GM12865 (cell line): Measurements from ENCODE around the gene PLGRKT.
A peak's percentile ranks its signal among the peaks of the same experiment; 100 is the strongest.
"Not testable (repeated sequence)": the region's sequence is repeated elsewhere in the genome, so short reads cannot be mapped to it uniquely, and the experiment has no call there.

Experiments used
- DNase-seq: peaks from one replicate; pipeline ENCODE4 v3.0.0; 2010; ENCODE audit warnings: low read depth
- H3K4me3 ChIP-seq: 2 replicates; pipeline ENCODE4 v1.5.1; 2011; ENCODE audit warnings: mild to moderate bottlenecking, low read depth, low read length, control low read depth
- CTCF ChIP-seq: IDR thresholded peaks from 2 replicates; pipeline ENCODE4 v1.5.1; 2011; ENCODE audit warnings: low read length, control low read depth, low read depth, inconsistent platforms; ENCODE audit not compliant: insufficient read depth; ENCODE audit errors: missing control alignments

The PLGRKT gene

GRCh38 chr9:5466005-5466404 is 28.3 kb upstream of the PLGRKT start:
- TF ChIP-seq CTCF: no peak
- DNase-seq: no peak
- no peak overlapping the region for H3K4me3 ChIP-seq

- H3K4me3 ChIP-seq, DNase-seq: not testable (repeated sequence)
Observed at GRCh38 chr9:5464831-5465330, 27.2 kb upstream of the PLGRKT start.

GRCh38 chr9:5460157-5460556 is 22.4 kb upstream of the PLGRKT start:
- H3K4me3 ChIP-seq: no peak overlapping the region

GRCh38 chr9:5459289-5459829 is 21.6 kb upstream of the PLGRKT start:
- DNase-seq: peak; percentile 82
- TF ChIP-seq CTCF: no peak
- 0 out of 2 replicates have a peak overlapping the region, but pooled peaks have one; percentile 4 for H3K4me3 ChIP-seq

More at GRCh38 chr9:5460157-5460556, 22.4 kb upstream of the PLGRKT start:
- no peak for TF ChIP-seq CTCF
- no peak for DNase-seq

GRCh38 chr9:5455181-5455580 is 17.5 kb upstream of the PLGRKT start:
- TF ChIP-seq CTCF: no peak
- DNase-seq: peak; percentile 60
- H3K4me3 ChIP-seq: peak overlapping the region; percentile 65

- H3K4me3 ChIP-seq: peak overlapping the region; percentile 65
- no peak for TF ChIP-seq CTCF
- peak; percentile 69 for DNase-seq
Observed at GRCh38 chr9:5453673-5454072, 15.9 kb upstream of the PLGRKT start.

GRCh38 chr9:5453004-5453403 is 15.3 kb upstream of the PLGRKT start:
- H3K4me3 ChIP-seq: peak overlapping the region; percentile 65
- no peak for TF ChIP-seq CTCF
- no peak for DNase-seq
